ENCODE data around the gene NOS3.

NOS3 gene

DNA sequence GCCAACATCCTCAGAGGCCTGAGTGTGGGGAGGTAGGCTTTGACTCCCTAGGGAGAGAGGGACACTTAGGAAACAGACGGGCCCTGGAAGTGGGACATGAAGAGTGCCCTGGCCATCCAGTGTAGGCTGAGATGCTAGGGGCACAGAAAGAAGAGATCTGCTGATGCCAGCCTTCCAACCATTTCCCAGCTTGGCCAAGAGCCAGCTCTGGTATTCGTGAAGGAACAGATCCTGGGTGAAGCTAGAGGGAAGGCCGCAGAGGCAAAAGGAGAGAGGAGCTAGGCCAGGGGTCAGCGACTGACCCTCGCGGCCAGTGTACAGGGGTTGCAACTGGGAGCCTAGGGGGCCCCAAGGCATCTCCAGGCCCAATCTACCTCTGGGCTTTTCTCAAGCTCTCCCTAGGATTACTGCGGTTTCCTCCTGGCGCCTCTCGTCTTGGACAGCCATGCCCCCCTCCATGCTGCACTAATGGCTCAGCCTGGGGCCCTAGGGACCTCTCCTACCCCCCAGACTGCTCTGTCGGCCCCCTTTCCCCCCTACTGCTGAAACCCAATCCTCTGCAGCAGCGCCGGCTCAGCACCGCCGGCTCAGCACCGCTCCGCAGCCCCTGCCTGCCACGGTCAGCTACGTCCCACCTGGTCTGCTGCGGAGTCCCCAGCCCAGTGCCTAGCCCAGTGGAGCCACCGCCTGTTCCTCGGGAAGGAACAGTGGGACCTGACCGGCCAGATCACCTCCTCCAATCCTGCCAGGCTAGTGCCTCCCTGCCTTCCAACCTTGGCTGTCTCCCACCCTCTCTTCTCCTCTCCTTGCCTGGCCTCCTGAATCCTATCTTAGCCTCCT is 57.4 kb downstream of the NOS3 start, which contains the start of gene ASIC3:
Gene ASIC3 (plus strand): TSS at position 556 of the 840 bp plus-strand sequence. CDS start 355 bp downstream, outside the sequence.
- TF ChIP-seq, protein P1, sequence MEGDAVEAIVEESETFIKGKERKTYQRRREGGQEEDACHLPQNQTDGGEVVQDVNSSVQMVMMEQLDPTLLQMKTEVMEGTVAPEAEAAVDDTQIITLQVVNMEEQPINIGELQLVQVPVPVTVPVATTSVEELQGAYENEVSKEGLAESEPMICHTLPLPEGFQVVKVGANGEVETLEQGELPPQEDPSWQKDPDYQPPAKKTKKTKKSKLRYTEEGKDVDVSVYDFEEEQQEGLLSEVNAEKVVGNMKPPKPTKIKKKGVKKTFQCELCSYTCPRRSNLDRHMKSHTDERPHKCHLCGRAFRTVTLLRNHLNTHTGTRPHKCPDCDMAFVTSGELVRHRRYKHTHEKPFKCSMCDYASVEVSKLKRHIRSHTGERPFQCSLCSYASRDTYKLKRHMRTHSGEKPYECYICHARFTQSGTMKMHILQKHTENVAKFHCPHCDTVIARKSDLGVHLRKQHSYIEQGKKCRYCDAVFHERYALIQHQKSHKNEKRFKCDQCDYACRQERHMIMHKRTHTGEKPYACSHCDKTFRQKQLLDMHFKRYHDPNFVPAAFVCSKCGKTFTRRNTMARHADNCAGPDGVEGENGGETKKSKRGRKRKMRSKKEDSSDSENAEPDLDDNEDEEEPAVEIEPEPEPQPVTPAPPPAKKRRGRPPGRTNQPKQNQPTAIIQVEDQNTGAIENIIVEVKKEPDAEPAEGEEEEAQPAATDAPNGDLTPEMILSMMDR (IDR thresholded peaks at IDR 0.05; ENCODE audit: insufficient read depth, low read depth, low read length, missing control alignments): no peak
- no peak for DNase-seq (ENCODE audit: low read depth)
- H3K4me3 ChIP-seq (ENCODE audit: low read length): no peak within 1 kb of the TSS

DNA sequence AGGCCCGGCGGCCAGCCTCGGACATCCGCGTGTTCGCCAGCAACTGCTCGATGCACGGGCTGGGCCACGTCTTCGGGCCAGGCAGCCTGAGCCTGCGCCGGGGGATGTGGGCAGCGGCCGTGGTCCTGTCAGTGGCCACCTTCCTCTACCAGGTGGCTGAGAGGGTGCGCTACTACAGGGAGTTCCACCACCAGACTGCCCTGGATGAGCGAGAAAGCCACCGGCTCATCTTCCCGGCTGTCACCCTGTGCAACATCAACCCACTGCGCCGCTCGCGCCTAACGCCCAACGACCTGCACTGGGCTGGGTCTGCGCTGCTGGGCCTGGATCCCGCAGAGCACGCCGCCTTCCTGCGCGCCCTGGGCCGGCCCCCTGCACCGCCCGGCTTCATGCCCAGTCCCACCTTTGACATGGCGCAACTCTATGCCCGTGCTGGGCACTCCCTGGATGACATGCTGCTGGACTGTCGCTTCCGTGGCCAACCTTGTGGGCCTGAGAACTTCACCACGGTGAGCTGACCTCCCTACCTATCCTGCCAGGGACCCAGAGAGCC is 58.2 kb downstream of the NOS3 start:
- TF ChIP-seq, protein P1 (IDR thresholded peaks at IDR 0.05; ENCODE audit: insufficient read depth, low read depth, low read length, missing control alignments): no peak
- no peak overlapping the region for H3K4me3 ChIP-seq (ENCODE audit: low read length)

GRCh38 chr7:151051108-151051507 is 60.3 kb downstream of the NOS3 start:
- TF ChIP-seq, protein P1 (IDR thresholded peaks at IDR 0.05; ENCODE audit: insufficient read depth, low read depth, low read length, missing control alignments): no peak
- H3K4me3 ChIP-seq (ENCODE audit: low read length): no peak overlapping the region
- DNase-seq (ENCODE audit: low read depth): peak; percentile 84

More for the DNA sequence above, 58.2 kb downstream of the NOS3 start:
- no peak for DNase-seq (ENCODE audit: low read depth)

DNA sequence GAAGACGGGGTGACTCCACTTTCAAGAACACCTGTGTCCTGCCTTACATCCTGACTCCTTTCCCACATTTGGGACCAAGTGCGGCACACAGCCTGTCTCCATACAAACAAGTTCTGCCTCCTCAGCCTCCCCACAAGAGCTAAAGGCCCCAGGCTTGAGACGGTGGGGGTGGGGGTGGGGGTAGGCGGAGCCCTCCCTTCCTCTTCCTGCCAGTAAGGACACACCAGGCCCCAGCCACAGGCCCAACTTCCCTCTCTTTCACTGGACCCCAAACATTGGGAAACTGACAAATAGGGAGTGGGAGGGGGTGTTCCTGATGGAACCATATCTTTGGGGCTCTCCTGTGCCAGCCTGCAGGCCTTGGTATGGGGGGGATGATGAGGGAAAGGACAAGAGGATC is 62.3 kb downstream of the NOS3 start:
- H3K4me3 ChIP-seq (ENCODE audit: low read length): no peak overlapping the region
- no peak for DNase-seq (ENCODE audit: low read depth)
- TF ChIP-seq, protein P1 (IDR thresholded peaks at IDR 0.05; ENCODE audit: insufficient read depth, low read depth, low read length, missing control alignments): no peak

- no peak for DNase-seq (ENCODE audit: low read depth)
- TF ChIP-seq, protein P1 (IDR thresholded peaks at IDR 0.05; ENCODE audit: insufficient read depth, low read depth, low read length, missing control alignments): no peak
- no peak overlapping the region for H3K4me3 ChIP-seq (ENCODE audit: low read length)
Measured at GRCh38 chr7:151053751-151054150, 62.9 kb downstream of the NOS3 start.

GRCh38 chr7:151056283-151056665 is 65.5 kb downstream of the NOS3 start:
- DNase-seq (ENCODE audit: low read depth): no peak
- TF ChIP-seq, protein P1 (IDR thresholded peaks at IDR 0.05; ENCODE audit: insufficient read depth, low read depth, low read length, missing control alignments): no peak
- H3K4me3 ChIP-seq (ENCODE audit: low read length): no peak overlapping the region
